Ureter (tissue), 1 donor: ENCODE data around the gene LUC7L3. TPM values are rescaled to one million over a fixed set of nuclear protein-coding genes. Genes with fewer than 3 reads are reported as not detected.
"Not testable (repeated sequence)": the region's sequence is repeated elsewhere in the genome, so short reads cannot be mapped to it uniquely, and the experiment has no call there.

ENCODE experiments used
- DNase-seq: peaks from one replicate; pipeline ENCODE4 v3.0.0-alpha.2; 2020; ENCODE audit warnings: low spot score
- total RNA-seq: library from RNA; stranded (reverse); gene quantifications from one replicate; pipeline ENCODE4 v1.2.4, GENCODE V29; 2023
- donor health status: DM: yes; HTN: yes; CAD: no.

The LUC7L3 gene
- total RNA-seq, 1 donor from 2014 or later = 113 TPM

GRCh38 chr17:50708050-50709000, 11.1 kb upstream of the LUC7L3 start:
- DNase-seq = no peak

GRCh38 chr17:50709053-50709452, 10.3 kb upstream of the LUC7L3 start:
- DNase-seq = not testable (repeated sequence)

GRCh38 chr17:50710025-50710424, 9.4 kb upstream of the LUC7L3 start:
- DNase-seq = no peak

- DNase-seq = no peak
These were observed 8.8 kb upstream of the LUC7L3 start for GRCh38 chr17:50710650-50711049.

GRCh38 chr17:50712641-50713040, 6.8 kb upstream of the LUC7L3 start:
- no peak for DNase-seq

DNA sequence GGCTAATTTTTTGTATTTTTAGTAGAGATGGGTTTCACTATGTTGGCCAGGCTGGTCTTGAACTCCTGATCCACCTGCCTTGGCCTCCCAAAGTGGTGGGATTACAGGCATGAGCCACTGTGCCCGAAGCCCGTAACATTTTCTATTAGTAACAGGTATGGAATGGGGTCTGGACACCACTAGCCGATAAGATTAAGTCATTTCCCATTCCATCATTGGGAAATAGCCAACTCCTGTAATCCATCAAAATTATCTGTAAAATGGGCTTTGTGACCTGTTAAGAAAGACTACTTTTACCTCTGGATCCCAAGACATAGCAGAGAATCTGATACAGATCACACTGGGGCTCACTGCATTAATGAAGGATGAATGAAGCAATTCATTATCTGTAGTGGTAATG, 3.9 kb upstream of the LUC7L3 start:
- DNase-seq = no peak

GRCh38 chr17:50719924-50720794, 756 bp downstream of the LUC7L3 start:
- no peak for DNase-seq

- DNase-seq = no peak
These were observed 2.0 kb downstream of the LUC7L3 start for GRCh38 chr17:50721194-50722010.

DNA sequence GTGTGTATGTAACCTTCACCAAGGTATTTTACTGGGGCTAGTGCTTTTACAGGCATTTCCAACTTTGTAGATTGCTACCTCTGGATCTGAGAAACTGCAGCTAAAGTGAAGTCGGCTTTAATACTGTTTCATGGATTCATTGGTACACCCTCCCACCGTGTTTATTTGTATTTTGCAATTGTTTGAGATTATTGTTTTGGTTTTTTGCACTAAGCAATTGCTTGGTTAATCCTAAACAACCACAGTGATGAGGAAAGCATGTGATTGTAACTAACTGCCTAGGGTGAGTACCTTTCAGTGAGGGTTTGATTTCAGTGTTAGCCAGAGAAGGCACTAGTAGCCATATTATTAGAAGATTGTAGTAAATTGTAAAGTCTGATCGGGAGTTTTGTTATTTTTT, 3.3 kb downstream of the LUC7L3 start:
- DNase-seq = no peak

DNA sequence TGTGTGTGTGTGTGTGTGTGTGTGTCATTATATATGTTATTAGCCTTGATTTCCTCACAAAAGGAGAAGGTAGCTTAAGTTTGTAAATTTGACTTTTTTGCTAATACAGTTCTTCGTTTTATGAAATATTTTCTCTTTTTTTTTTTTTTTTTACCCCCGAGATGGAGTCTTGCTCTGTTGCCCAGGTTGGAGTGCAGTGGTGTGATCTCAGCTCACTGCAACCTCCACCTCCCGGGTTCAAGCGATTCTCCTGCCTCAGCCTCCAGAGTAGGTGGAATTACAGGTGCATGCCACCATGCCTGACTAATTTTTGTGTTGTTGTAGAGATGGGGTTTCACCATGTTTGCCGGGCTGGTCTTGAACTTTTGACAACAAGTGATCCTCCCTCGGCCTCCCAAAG, 5.2 kb downstream of the LUC7L3 start:
- not testable (repeated sequence) for DNase-seq

DNA sequence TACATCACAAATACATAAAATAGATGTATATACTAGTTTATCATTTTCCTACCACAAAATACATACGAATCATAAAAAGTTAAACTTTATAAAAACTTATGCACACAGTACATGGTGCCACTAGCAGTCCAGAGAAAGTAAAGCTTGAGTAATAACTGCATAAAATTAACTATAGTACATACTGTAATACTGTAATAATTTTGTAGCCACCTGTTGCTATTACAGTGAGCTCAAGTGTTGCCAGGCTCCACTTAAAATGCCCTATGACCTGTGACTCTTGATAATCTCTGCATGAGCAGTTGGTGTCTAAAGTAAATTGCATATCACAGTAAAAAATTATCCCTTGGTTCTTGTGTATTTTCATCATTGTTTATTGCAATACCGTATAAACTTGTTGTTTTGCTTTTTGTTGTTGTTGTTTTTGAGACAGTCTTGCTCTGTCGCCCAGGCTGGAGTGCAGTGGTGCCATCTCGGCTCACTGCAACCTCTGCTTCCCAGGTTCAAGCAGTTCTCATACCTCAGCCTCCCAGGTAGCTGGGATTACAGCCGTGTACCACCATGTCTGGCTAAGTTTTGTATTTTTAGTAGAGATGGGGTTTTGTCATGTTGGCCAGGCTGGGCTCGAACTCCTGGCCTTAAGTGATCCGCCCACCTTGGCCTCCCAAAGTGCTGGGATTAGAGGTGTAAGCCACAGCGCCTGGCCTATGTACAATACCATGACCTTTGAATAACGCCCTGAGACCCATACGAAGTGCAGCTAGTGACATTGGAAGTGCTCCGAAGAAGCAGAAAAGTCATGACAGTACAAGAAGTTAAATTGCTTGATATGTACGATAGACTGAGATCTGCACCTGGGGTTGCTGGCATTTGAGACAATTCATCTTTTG, 6.6 kb downstream of the LUC7L3 start:
- DNase-seq = no peak

GRCh38 chr17:50728112-50728429, 8.7 kb downstream of the LUC7L3 start:
- no peak for DNase-seq

GRCh38 chr17:50728881-50729765, 9.7 kb downstream of the LUC7L3 start:
- no peak for DNase-seq

- DNase-seq = no peak
These were observed 12.4 kb downstream of the LUC7L3 start for GRCh38 chr17:50731575-50732460.

GRCh38 chr17:50735287-50735686, 15.9 kb downstream of the LUC7L3 start:
- DNase-seq = no peak

DNA sequence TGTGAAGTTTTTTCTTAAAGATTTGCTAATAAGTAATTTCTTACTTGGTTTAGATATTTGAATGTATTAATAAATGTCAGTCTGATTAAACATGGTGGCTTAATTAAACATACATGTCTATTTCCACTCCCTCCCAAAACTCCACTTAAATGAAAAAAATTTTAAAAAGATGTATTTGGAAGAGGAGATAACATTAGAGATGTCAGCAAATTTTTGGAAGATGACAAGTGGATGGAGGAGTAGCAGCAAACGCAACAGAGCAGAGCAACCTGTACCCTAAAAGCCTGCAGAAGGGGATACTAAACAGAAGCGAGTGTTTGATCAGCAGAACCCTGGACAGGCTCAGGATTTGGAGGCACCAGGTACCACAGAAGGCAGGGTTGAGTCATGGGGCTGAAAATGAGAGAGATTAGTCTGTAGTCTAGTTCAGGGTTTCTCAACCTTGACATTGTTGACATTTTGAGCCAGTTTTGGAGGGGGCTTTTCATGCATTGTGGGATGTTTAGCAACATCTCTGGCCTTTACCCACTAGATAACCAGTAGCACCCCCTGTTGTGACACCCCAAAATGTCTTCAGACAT, 17.8 kb downstream of the LUC7L3 start:
- no peak for DNase-seq

DNA sequence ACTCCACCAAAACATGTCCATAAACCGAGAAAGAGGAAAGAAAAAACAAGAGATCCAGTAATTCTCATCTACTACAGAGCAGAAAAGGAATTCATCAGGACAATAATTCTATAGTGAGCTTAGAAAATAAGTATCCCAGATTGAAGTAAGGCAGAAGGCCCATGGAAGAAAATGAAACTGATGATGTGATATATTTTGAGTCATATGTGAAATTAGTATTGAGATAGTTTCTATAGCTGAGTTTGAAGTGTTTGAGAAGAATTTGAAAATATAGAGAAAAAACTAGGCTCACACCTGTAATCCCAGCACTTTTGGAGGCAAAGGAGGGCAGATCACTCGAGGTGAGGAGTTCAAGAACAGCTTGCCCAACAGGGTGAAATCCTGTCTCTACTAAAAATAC, 19.7 kb downstream of the LUC7L3 start:
- no peak for DNase-seq

DNA sequence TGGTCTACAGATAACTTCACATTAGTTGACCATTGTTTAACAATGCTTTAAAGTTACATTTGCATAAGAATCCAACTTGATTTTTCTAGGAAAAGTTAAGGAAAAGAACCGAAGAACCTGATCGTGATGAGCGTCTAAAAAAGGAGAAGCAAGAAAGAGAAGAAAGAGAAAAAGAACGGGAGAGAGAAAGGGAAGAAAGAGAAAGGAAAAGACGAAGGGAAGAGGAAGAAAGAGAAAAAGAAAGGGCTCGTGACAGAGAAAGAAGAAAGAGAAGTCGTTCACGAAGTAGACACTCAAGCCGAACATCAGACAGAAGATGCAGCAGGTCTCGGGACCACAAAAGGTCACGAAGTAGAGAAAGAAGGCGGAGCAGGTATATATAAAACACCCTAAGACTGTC, 26.2 kb downstream of the LUC7L3 start:
- no peak for DNase-seq
